ENCODE measurements around the gene PPP6R3.

Gene PPP6R3

GRCh38 chr11:68661014-68661413 is 200.5 kb downstream of the PPP6R3 start:
- in situ Hi-C loops (cut with MboI; ENCODE audit: low sequenced_read_pairs) = no loop called here

- in situ Hi-C loops (cut with MboI; ENCODE audit: low sequenced_read_pairs) = no loop called here
Observed at GRCh38 chr11:68661697-68662603, 201.4 kb downstream of the PPP6R3 start.

GRCh38 chr11:68663482-68664010 is 203.0 kb downstream of the PPP6R3 start:
- in situ Hi-C loops (cut with MboI; ENCODE audit: low sequenced_read_pairs) = no loop called here

GRCh38 chr11:68664141-68664540 is 203.6 kb downstream of the PPP6R3 start:
- in situ Hi-C loops (cut with MboI; ENCODE audit: low sequenced_read_pairs) = no loop called here

- in situ Hi-C loops (cut with MboI; ENCODE audit: low sequenced_read_pairs) = no loop called here
Observed at GRCh38 chr11:68664906-68665305, 204.4 kb downstream of the PPP6R3 start.
